ENCODE data around the gene CFAP410. TPM values are rescaled to one million over a fixed set of nuclear protein-coding genes. Genes with fewer than 3 reads are reported as not detected.
A peak's percentile ranks its signal among the peaks of the same experiment; 100 is the strongest.

CFAP410 gene
- total RNA-seq (62.4 and 69.2 TPM in 2 replicates), polyA plus RNA-seq (90.9 and 98.8 TPM in 2 replicates), polyA minus RNA-seq (54.9 and 66.0 TPM in 2 replicates)
- total RNA-seq (2013): 21.3 TPM

- H3K4me1 ChIP-seq (ENCODE audit: control insufficient read depth in 2 of 2, insufficient read depth in 2 of 2, low read length in 2 of 2): peaks cover 10 to 18% of the 10 kb centered on the region in 2 donors
- under 1% methylated on average over 83 of the region's 90 CpGs for WGBS (ENCODE audit: insufficient coverage)
- Mint-ChIP-seq H3K27ac (peak within 1 kb of the TSS; percentile 97), H3K27me3 (no peaks in the 10 kb centered on the region), H3K9me3 (ENCODE audit: insufficient read depth) (no peaks in the 10 kb centered on the region), H3K4me1 (peaks cover 17% of the 10 kb centered on the region), H3K4me3 (peak within 1 kb of the TSS; percentile 92)
- peaks cover 0 to 18% of the 10 kb centered on the region in 2 experiments for H3K36me3 ChIP-seq (replicated peaks in 1 of 2; ENCODE audit: control extremely low read depth in 1 of 2, control insufficient read depth in 1 of 2, extremely low read depth in 1 of 2, insufficient read depth in 2 of 2, low read length in 1 of 2)
- intact Hi-C loops (cut with micrococcal nuclease): loop anchor here (1.0 to 5.0 kb wide), 4 partner anchors 40 to 478 kb away; partner anchors contain the start of genes LRRC3 and TRAPPC10
- peak within 1 kb of the TSS; percentile 67 for H2AFZ ChIP-seq (ENCODE audit: insufficient read depth, low read depth, low read length, poor library complexity, severe bottlenecking)
- H3K9me3 ChIP-seq (ENCODE audit: control extremely low read depth in 1 of 3, control insufficient read depth in 2 of 3, insufficient read depth in 1 of 3, low read length in 2 of 3): no peaks in the 10 kb centered on the region
- DNase-seq (peak; percentile 97), ATAC-seq (ENCODE audit: low read depth) (peak; percentile 85)
- peak within 1 kb of the TSS; percentile 80 for H3K4me2 ChIP-seq (replicated peaks; ENCODE audit: low read depth, low read length, poor library complexity, severe bottlenecking)
- H3K27ac ChIP-seq (ENCODE audit: low read length in 2 of 2): peak within 1 kb of the TSS; percentile 89 to 97
- TF ChIP-seq EZH2 (IDR thresholded peaks at IDR 0.05; ENCODE audit: borderline replicate concordance, insufficient read depth, low read depth, low read length, poor library complexity, severe bottlenecking) (no peak), CTCF (IDR thresholded peaks at IDR 0.05) (no peak)
- peaks cover 15% of the 10 kb centered on the region for H4K20me1 ChIP-seq (ENCODE audit: control insufficient read depth, insufficient read depth, low read length, poor library complexity, severe bottlenecking)
- peak within 1 kb of the TSS; percentile 83 for H3K9ac ChIP-seq (ENCODE audit: low read length)
- no peaks in the 10 kb centered on the region for H3K27me3 ChIP-seq (replicated peaks in 1 of 4; ENCODE audit: control extremely low read depth in 1 of 4, control insufficient read depth in 3 of 4, insufficient read depth in 4 of 4, low read length in 3 of 4)
- peak within 1 kb of the TSS; percentile 73 to 99 (median 88) for H3K4me3 ChIP-seq (ENCODE audit: control extremely low read depth in 1 of 5, extremely low read depth in 1 of 5, insufficient read depth in 1 of 5, low read depth in 2 of 5, low read length in 4 of 5)
- CTCF ChIA-PET: interaction anchor here (1.1 to 1.5 kb wide), 2 partner anchors 141 to 454 kb away, joined by 3 to 5 read pairs; no protein-coding TSS in a partner anchor
- POLR2A ChIA-PET: interaction anchor here (0.6 to 1.2 kb wide), 6 partner anchors 14 to 249 kb away, joined by 3 to 7 read pairs (median 4); no protein-coding TSS in a partner anchor
- H3K79me2 ChIP-seq (ENCODE audit: control insufficient read depth, insufficient read depth, low read length): no peaks in the 10 kb centered on the region
Measured at GRCh38 chr21:44338971-44339910, at the start of gene CFAP410. TSS of gene CFAP410 (minus strand) at chr21:44339390. CDS start at chr21:44339194, 196 bp downstream.

All from B cell (primary cell).